PC-3 (cell line): ENCODE measurements around the gene GMEB2. TPM values are rescaled to one million over a fixed set of nuclear protein-coding genes. Genes with fewer than 3 reads are reported as not detected.
A peak's percentile ranks its signal among the peaks of the same experiment; 100 is the strongest.

ENCODE experiments used
- ATAC-seq: fragments of 200-7000 bp; cut with Tn5 transposase; 2 replicates; pipeline ENCODE4 v1.9.1; 2020; ENCODE audit warnings: mild to moderate bottlenecking, moderate library complexity
- BruUV-seq: library from RNA; stranded (reverse); fragments of 400-500 nt; replicated peaks from 2 replicates; lab custom pipeline; 2021; lab: Mats Ljungman, UMichigan
- CTCF ChIA-PET: fragments of 300-600 bp; sonication (Branson Sonifier 250); formaldehyde crosslinking; loops from one replicate; lab custom pipeline; 2022; ENCODE audit warnings: antibody characterized with exemption; lab: Charles Lee
- POLR2A ChIA-PET: fragments of 300-600 bp; sonication (Branson Sonifier 250); formaldehyde crosslinking; loops from one replicate; lab custom pipeline; 2022; ENCODE audit warnings: antibody characterized with exemption; ENCODE audit not compliant: unreplicated experiment; lab: Charles Lee
- DNase-seq: peaks from one replicate; pipeline ENCODE4 v3.0.0-alpha.2; 2015
- H2AFZ ChIP-seq: fragments of 300-600 bp; sonication (generic); 2 replicates; pipeline ENCODE4 v1.6.0; 2016; ENCODE audit warnings: antibody characterized with exemption, low read length
- H3F3A ChIP-seq: fragments of 300-600 bp; sonication (generic); one replicate; pipeline ENCODE4 v1.6.0; 2017; ENCODE audit warnings: antibody characterized with exemption, low read length, control low read depth, mild to moderate bottlenecking; ENCODE audit not compliant: unreplicated experiment
- H3K27ac ChIP-seq: fragments of 300-600 bp; sonication (generic); 2 replicates; pipeline ENCODE4 v1.5.1; 2016; ENCODE audit warnings: mild to moderate bottlenecking, low read length
- H3K27me3 ChIP-seq: fragments of 300-600 bp; sonication (generic); 2 replicates; pipeline ENCODE4 v1.6.1; 2016; ENCODE audit warnings: low read length, mixed read lengths
- H3K36me3 ChIP-seq: fragments of 300-600 bp; sonication (generic); 2 replicates; pipeline ENCODE4 v1.6.1; 2016; ENCODE audit warnings: low read depth, mixed run types, low read length, mixed read lengths
- H3K4me1 ChIP-seq: fragments of 300-600 bp; sonication (generic); 2 replicates; pipeline ENCODE4 v1.5.1; 2016; ENCODE audit warnings: low read length; ENCODE audit not compliant: insufficient read depth
- H3K4me2 ChIP-seq: fragments of 300-600 bp; sonication (generic); 2 replicates; pipeline ENCODE4 v1.6.0; 2016; ENCODE audit warnings: low read length
- H3K4me3 ChIP-seq: fragments of 300-600 bp; sonication (generic); 2 replicates; pipeline ENCODE4 v1.5.1; 2016; ENCODE audit warnings: mild to moderate bottlenecking, low read length, mixed read lengths
- H3K79me2 ChIP-seq: fragments of 300-600 bp; sonication (generic); 2 replicates; pipeline ENCODE4 v1.6.1; 2017; ENCODE audit warnings: low read length, mixed read lengths
- H3K9ac ChIP-seq: fragments of 300-600 bp; sonication (generic); 2 replicates; pipeline ENCODE4 v1.6.0; 2016; ENCODE audit warnings: mild to moderate bottlenecking, low read length
- H3K9me2 ChIP-seq: fragments of 300-600 bp; sonication (generic); replicated peaks from 2 replicates; pipeline ENCODE4 v1.6.1; 2016; ENCODE audit warnings: mixed run types, low read length, mixed read lengths
- H3K9me3 ChIP-seq: fragments of 300-600 bp; sonication (generic); 2 replicates; pipeline ENCODE4 v1.6.1; 2016; ENCODE audit warnings: low read length, mixed read lengths
- H4K20me1 ChIP-seq: fragments of 300-600 bp; sonication (generic); 2 replicates; pipeline ENCODE4 v1.6.1; 2016; ENCODE audit warnings: low read length, mixed read lengths
- CTCF ChIP-seq: fragments of 300-600 bp; sonication (generic); conservative IDR thresholded peaks from 2 replicates; pipeline ENCODE4 v1.5.1; 2017; ENCODE audit warnings: antibody characterized with exemption, low read depth, mild to moderate bottlenecking, low read length
- EZH2 ChIP-seq: fragments of 300-600 bp; sonication (generic); IDR thresholded peaks from one replicate; pipeline ENCODE4 v1.6.1; 2017; ENCODE audit warnings: antibody characterized with exemption, mild to moderate bottlenecking, low read length; ENCODE audit not compliant: unreplicated experiment
- EZH2phosphoT487 ChIP-seq: fragments of 300-600 bp; sonication (generic); IDR thresholded peaks from 2 replicates; pipeline ENCODE4 v1.6.1; 2018; ENCODE audit warnings: mild to moderate bottlenecking, antibody characterized with exemption, low read length, borderline replicate concordance
- intact Hi-C: fragments of 100-400 bp; cut with micrococcal nuclease; formaldehyde crosslinking; loops from 2 replicates; pipeline ENCODE4 v1.9.0; 2023
- total RNA-seq: library from RNA; depleted of rRNA; stranded (reverse); fragments of >200 nt; gene quantifications from 2 replicates; pipeline ENCODE4 v1.2.3, GENCODE V29; 2014

GMEB2 gene
- total RNA-seq, 1 experiment from 2014 or later, result 13.7 TPM

DNA sequence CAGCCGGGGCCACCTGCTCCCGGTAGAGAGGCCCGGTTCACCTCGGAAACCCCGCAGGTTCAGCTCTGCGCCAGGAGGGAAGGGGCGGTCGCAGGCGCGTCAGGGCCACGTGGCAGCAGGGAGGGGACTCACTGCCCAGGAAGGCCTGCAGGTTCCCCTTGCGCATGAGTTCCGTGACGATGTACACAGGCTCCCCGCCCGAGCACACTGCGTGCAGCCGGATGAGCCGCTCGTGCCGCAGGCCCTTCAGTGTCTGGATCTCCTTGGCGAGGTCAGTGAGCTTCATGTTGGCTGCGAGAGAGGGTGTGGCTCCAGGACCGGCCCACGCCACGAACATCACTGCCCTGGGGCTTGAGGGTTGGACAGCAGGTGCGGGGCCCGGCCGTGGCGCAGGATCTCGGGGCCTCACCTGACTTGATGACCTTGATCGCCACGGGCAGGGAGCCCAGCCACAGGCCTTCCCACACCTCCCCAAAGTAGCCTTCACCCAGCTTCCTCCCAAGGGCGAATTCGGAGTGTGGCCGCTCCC, 84.8 kb downstream of the GMEB2 start:
- CTCF ChIA-PET, result no interaction called here
- Histone ChIP-seq H3K4me1 (peaks cover 44% of the 10 kb centered on the region), H3K9me3 (no peaks in the 10 kb centered on the region), H4K20me1 (no peaks in the 10 kb centered on the region), H3K9me2 (no peaks in the 10 kb centered on the region), H3K4me3 (no peak overlapping the region), H3K27ac (no peak overlapping the region), H3K79me2 (peaks cover under 1% of the 10 kb centered on the region; the same call in 1 of the 2 replicates), H3K4me2 (no peak overlapping the region), H3K27me3 (no peaks in the 10 kb centered on the region), H3K36me3 (no peaks in the 10 kb centered on the region), H3F3A (no peaks in the 10 kb centered on the region), H3K9ac (no peak overlapping the region), H2AFZ (no peak overlapping the region)
- ATAC-seq (no peak), DNase-seq (no peak)
- no TSS peak for BruUV-seq
- intact Hi-C loops, result no loop called here
- TF ChIP-seq CTCF (no peak), EZH2 (no peak), EZH2phosphoT487 (no peak)
- POLR2A ChIA-PET, result interaction anchor here (0.7 kb wide), 1 partner anchor 25 kb away, joined by 3 read pairs; no protein-coding TSS in a partner anchor

GRCh38 chr20:63541371-63541770, 85.5 kb downstream of the GMEB2 start:
- BruUV-seq, result no TSS peak
- Histone ChIP-seq H3K9ac (no peak overlapping the region), H3F3A (no peaks in the 10 kb centered on the region), H3K27me3 (no peaks in the 10 kb centered on the region), H3K36me3 (no peaks in the 10 kb centered on the region), H3K9me3 (no peaks in the 10 kb centered on the region), H3K27ac (no peak overlapping the region), H3K4me1 (peaks cover 51% of the 10 kb centered on the region), H2AFZ (no peak overlapping the region), H3K79me2 (peaks cover 7% of the 10 kb centered on the region), H3K4me2 (no peak overlapping the region), H3K9me2 (no peaks in the 10 kb centered on the region), H3K4me3 (no peak overlapping the region), H4K20me1 (no peaks in the 10 kb centered on the region)
- DNase-seq (no peak), ATAC-seq (no peak)
- ChIA-PET CTCF (no interaction called here), POLR2A (no interaction called here)
- intact Hi-C loops, result no loop called here
- TF ChIP-seq EZH2phosphoT487 (no peak), CTCF (no peak), EZH2 (no peak)

- H3K27ac ChIP-seq, result no peak overlapping the region
- CTCF ChIA-PET, result no interaction called here
Observed at GRCh38 chr20:63540417-63541186, 86.3 kb downstream of the GMEB2 start.

More at GRCh38 chr20:63540417-63541186, 86.3 kb downstream of the GMEB2 start:
- peaks cover 49% of the 10 kb centered on the region for H3K4me1 ChIP-seq
- no peak for TF ChIP-seq EZH2phosphoT487
- TF ChIP-seq CTCF, result no peak
- no peak for TF ChIP-seq EZH2
- no peaks in the 10 kb centered on the region for H4K20me1 ChIP-seq
- H3K79me2 ChIP-seq, result peaks cover 11% of the 10 kb centered on the region
- no peaks in the 10 kb centered on the region for H3K36me3 ChIP-seq
- H3K9me3 ChIP-seq, result no peaks in the 10 kb centered on the region
- H3K4me3 ChIP-seq, result no peak overlapping the region
- intact Hi-C loops, result no loop called here
- ATAC-seq, result no peak
- no peak overlapping the region for H3K9ac ChIP-seq
- no TSS peak for BruUV-seq
- H3F3A ChIP-seq, result no peaks in the 10 kb centered on the region
- no peak overlapping the region for H3K4me2 ChIP-seq
- H2AFZ ChIP-seq, result no peak overlapping the region
- H3K27me3 ChIP-seq, result no peaks in the 10 kb centered on the region
- peak; percentile 41 for DNase-seq
- POLR2A ChIA-PET, result no interaction called here
- no peaks in the 10 kb centered on the region for H3K9me2 ChIP-seq
